ENCODE results near the gene POLD2.
A peak's percentile ranks its signal among the peaks of the same experiment; 100 is the strongest.

The POLD2 gene

DNA sequence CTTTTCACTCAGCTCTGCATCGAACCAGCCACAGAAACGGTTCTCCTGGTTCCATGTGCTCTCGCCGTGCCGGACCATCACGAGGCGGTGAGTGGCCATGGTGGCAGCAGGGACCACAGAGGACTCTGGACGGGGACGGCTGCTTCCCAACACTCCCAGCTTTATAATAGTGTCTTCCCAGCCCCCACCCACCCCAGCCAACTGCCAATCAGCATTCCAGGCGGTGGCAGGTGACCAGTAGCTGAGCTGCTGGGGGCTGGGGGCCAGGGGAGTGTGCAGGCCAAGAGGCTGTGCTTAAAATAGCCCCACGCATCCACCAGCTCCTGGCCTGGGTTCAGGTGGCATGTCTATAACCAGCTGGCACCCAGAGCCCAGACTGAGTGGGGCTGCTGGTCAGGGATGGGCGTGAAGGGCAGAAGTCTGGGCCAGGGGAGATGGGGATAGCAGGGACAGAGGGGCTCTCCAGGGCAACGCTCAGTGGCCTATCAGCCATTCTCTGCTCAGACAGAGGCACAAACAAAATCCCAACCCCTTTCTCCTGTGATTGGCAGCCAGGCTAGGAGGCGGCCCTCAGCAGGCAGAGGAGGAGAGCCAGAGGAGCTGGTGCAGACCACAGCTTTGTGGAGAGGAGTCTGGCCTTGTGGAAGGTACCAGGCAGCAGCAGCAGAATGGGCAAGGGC is 57.8 kb downstream of the POLD2 start, which contains the start of gene PGAM2:
PGAM2 (minus strand) TSS at position 137 of the 680 bp plus-strand sequence; CDS start at position 99, 38 bp downstream.
- CTCF ChIA-PET: interaction anchor here (1.0 to 1.9 kb wide), 3 partner anchors 11 to 18 kb away, joined by 4 to 6 read pairs (median 5); no protein-coding TSS in a partner anchor
- no peaks in the 10 kb centered on the region for H3K9me3 ChIP-seq (ENCODE audit: control extremely low read depth in 1 of 5, control insufficient read depth in 4 of 5, insufficient read depth in 2 of 5, low read depth in 1 of 5, low read length in 4 of 5)
- H3K36me3 ChIP-seq (ENCODE audit: control insufficient read depth in 4 of 4, insufficient read depth in 4 of 4, low read length in 3 of 4): peaks cover 4 to 21% (median 17%) of the 10 kb centered on the region in 4 experiments
- H3K4me1 ChIP-seq (ENCODE audit: control extremely low read depth in 1 of 4, control insufficient read depth in 4 of 4, insufficient read depth in 4 of 4, low read length in 3 of 4): peaks cover 0 to 16% (median 11%) of the 10 kb centered on the region in 4 experiments
- DNase-seq: peak in 2 of 3 donors; percentile 37 to 42
- no peak within 1 kb of the TSS for H3K27ac ChIP-seq (ENCODE audit: insufficient read depth in 1 of 2, low read depth in 1 of 2, low read length in 2 of 2, poor library complexity in 1 of 2, severe bottlenecking in 2 of 2)
- peaks cover 0 to 13% (median 8%) of the 10 kb centered on the region in 5 experiments for H3K27me3 ChIP-seq (replicated peaks in 2 of 5; ENCODE audit: control insufficient read depth in 4 of 5, insufficient read depth in 5 of 5, low read length in 4 of 5)
- 44% methylated on average over 13 of the region's 14 CpGs for WGBS (ENCODE audit: insufficient coverage)
- H3K4me3 ChIP-seq (ENCODE audit: control insufficient read depth in 1 of 7, extremely low read depth in 1 of 7, insufficient read depth in 4 of 7, low read depth in 2 of 7, low read length in 6 of 7): no peak within 1 kb of the TSS
- POLR2A ChIA-PET: interaction anchor here (0.7 kb wide), 1 partner anchor 21 kb away, joined by 4 read pairs; the partner anchor contains the start of gene DBNL

GRCh38 chr7:44064791-44065430 is 58.4 kb downstream of the POLD2 start:
- 58% methylated on average over 31 of the region's 33 CpGs for WGBS (ENCODE audit: insufficient coverage)
- Histone ChIP-seq H3K9me3 (ENCODE audit: control extremely low read depth in 1 of 5, control insufficient read depth in 4 of 5, insufficient read depth in 2 of 5, low read depth in 1 of 5, low read length in 4 of 5) (no peaks in the 10 kb centered on the region), H3K4me3 (ENCODE audit: control insufficient read depth in 1 of 7, extremely low read depth in 1 of 7, insufficient read depth in 4 of 7, low read depth in 2 of 7, low read length in 6 of 7) (no peak overlapping the region), H3K36me3 (ENCODE audit: control insufficient read depth in 4 of 4, insufficient read depth in 4 of 4, low read length in 3 of 4) (peaks cover 5 to 28% (median 23%) of the 10 kb centered on the region in 4 experiments), H3K27ac (ENCODE audit: insufficient read depth in 1 of 2, low read depth in 1 of 2, low read length in 2 of 2, poor library complexity in 1 of 2, severe bottlenecking in 2 of 2) (no peak overlapping the region), H3K27me3 (replicated peaks in 2 of 5; ENCODE audit: control insufficient read depth in 4 of 5, insufficient read depth in 5 of 5, low read length in 4 of 5) (peaks cover 0 to 13% (median 8%) of the 10 kb centered on the region in 5 experiments), H3K4me1 (ENCODE audit: control extremely low read depth in 1 of 4, control insufficient read depth in 4 of 4, insufficient read depth in 4 of 4, low read length in 3 of 4) (peaks cover 0 to 16% (median 11%) of the 10 kb centered on the region in 4 experiments)
- ChIA-PET POLR2A (no interaction called here), CTCF (interaction anchor here (1.0 to 1.9 kb wide), 3 partner anchors 12 to 17 kb away, joined by 3 to 6 read pairs (median 4); no protein-coding TSS in a partner anchor)
- no peak for DNase-seq
